Panc1 (cell line): ENCODE results near the gene HDDC2. TPM values are rescaled to one million over a fixed set of nuclear protein-coding genes. Genes with fewer than 3 reads are reported as not detected.

ENCODE experiments used
- ATAC-seq: fragments of 200-7000 bp; cut with Tn5 transposase; 2 replicates; pipeline ENCODE4 v1.9.1; 2020; ENCODE audit warnings: mild to moderate bottlenecking, moderate library complexity
- BruUV-seq: library from RNA; stranded (reverse); fragments of 400-500 nt; replicated peaks from 2 replicates; lab custom pipeline; 2021; lab: Mats Ljungman, UMichigan
- CTCF ChIA-PET: fragments of 300-600 bp; sonication (Branson Sonifier 250); formaldehyde crosslinking; loops from one replicate; lab custom pipeline; 2022; ENCODE audit warnings: antibody characterized with exemption; lab: Charles Lee
- POLR2A ChIA-PET: fragments of 300-600 bp; sonication (Branson Sonifier 250); formaldehyde crosslinking; loops from one replicate; lab custom pipeline; 2022; ENCODE audit warnings: antibody characterized with exemption; lab: Charles Lee
- DNase-seq: peaks from one replicate; pipeline ENCODE4 v3.0.0-alpha.2; 2010; ENCODE audit warnings: low read depth, low spot score
- H3K27ac ChIP-seq: 2 replicates; pipeline ENCODE4 v1.5.1; 2011; ENCODE audit warnings: mild to moderate bottlenecking, low read length, inconsistent platforms
- H3K27me3 ChIP-seq: fragments of 200-500 bp; sonication (Bioruptor generic); 2 replicates; pipeline ENCODE4 v1.6.0; 2014; ENCODE audit warnings: low read length, inconsistent platforms; ENCODE audit not compliant: control insufficient read depth, insufficient read depth
- H3K36me3 ChIP-seq: fragments of 200-500 bp; sonication (Bioruptor generic); 2 replicates; pipeline ENCODE4 v1.5.1; 2014; ENCODE audit warnings: inconsistent platforms, mild to moderate bottlenecking, low read length, moderate library complexity; ENCODE audit not compliant: control insufficient read depth, insufficient read depth
- H3K4me1 ChIP-seq: 2 replicates; pipeline ENCODE4 v1.5.1; 2011; ENCODE audit warnings: inconsistent platforms, mild to moderate bottlenecking, low read length, moderate library complexity; ENCODE audit not compliant: control insufficient read depth, insufficient read depth
- H3K4me3 ChIP-seq, 2 experiments: 2 replicates each; pipeline ENCODE4 v1.5.1; 2011 to 2012; ENCODE audit warnings: low read depth in 2 of 2, low read length in 2 of 2, mild to moderate bottlenecking in 2 of 2, inconsistent platforms in 1 of 2, moderate library complexity in 1 of 2
- H3K9me3 ChIP-seq: fragments of 200-500 bp; sonication (Bioruptor generic); 2 replicates; pipeline ENCODE4 v1.5.1; 2014; ENCODE audit warnings: low read depth, mild to moderate bottlenecking, inconsistent platforms, low read length, moderate library complexity; ENCODE audit not compliant: control insufficient read depth, insufficient read depth
- CTCF ChIP-seq: fragments of 450-650 bp; IDR thresholded peaks from 2 replicates; pipeline ENCODE4 v1.5.1; 2017; ENCODE audit warnings: mild to moderate bottlenecking
- POLR2AphosphoS5 ChIP-seq: IDR thresholded peaks from 2 replicates; pipeline ENCODE4 v1.6.1; 2012; ENCODE audit warnings: mild to moderate bottlenecking, low read depth, low read length, moderate library complexity
- REST ChIP-seq, 2 experiments: IDR thresholded peaks; 2 replicates each; pipeline ENCODE4 v1.6.1; 2011 to 2012; ENCODE audit warnings: low read depth in 2 of 2, control low read depth in 1 of 2, low read length in 1 of 2, mild to moderate bottlenecking in 1 of 2, moderate library complexity in 1 of 2; ENCODE audit not compliant: insufficient read depth in 1 of 2
- SIN3A ChIP-seq: IDR thresholded peaks from 2 replicates; pipeline ENCODE4 v1.6.1; 2012; ENCODE audit warnings: low read depth, mild to moderate bottlenecking, low read length, moderate library complexity, borderline replicate concordance; ENCODE audit not compliant: insufficient read depth
- TCF7L2 ChIP-seq: IDR thresholded peaks from 2 replicates; pipeline ENCODE4 v1.6.1; 2011; ENCODE audit warnings: mild to moderate bottlenecking, low read depth, low read length, inconsistent platforms
- in situ Hi-C: cut with HindIII; loops from 2 replicates; pipeline ENCODE4 v1.10.0; 2016; ENCODE audit warnings: low sequenced_read_pairs, low pct_unique_long_range_greater_than_20kb
- intact Hi-C: fragments of 100-400 bp; cut with micrococcal nuclease; formaldehyde crosslinking; loops from one replicate; pipeline ENCODE4 v1.10.0; 2022; ENCODE audit not compliant: unreplicated experiment
- total RNA-seq: library from RNA; stranded (reverse); gene quantifications from one replicate; pipeline ENCODE4 v1.2.1, GENCODE V29; 2021; ENCODE audit not compliant: unreplicated experiment

HDDC2 gene
- total RNA-seq, 1 experiment from 2014 or later = 88.8 TPM

- ATAC-seq (0 out of 2 replicates have a peak, but pooled peaks have one; percentile 36), DNase-seq (no peak)
- ChIA-PET CTCF (interaction anchor here (0.6 kb wide), 1 partner anchor 1841 kb away, joined by 4 read pairs; no protein-coding TSS in a partner anchor), POLR2A (no interaction called here)
- Histone ChIP-seq H3K27me3 (no peaks in the 10 kb centered on the region), H3K27ac (no peak overlapping the region), H3K36me3 (no peaks in the 10 kb centered on the region), H3K9me3 (no peaks in the 10 kb centered on the region), H3K4me1 (no peaks in the 10 kb centered on the region), H3K4me3 (no peak overlapping the region)
- TF ChIP-seq SIN3A (no peak), POLR2AphosphoS5 (no peak), TCF7L2 (no peak), CTCF (no peak), REST (IDR thresholded peaks at IDR 0.05; ENCODE audit: insufficient read depth in 1 of 2, low read depth in 2 of 2, low read length in 1 of 2) (no peak)
- in situ Hi-C loops = no loop called here
- intact Hi-C loops = no loop called here
- BruUV-seq = no TSS peak
These were observed 33.8 kb downstream of the HDDC2 start for GRCh38 chr6:125267806-125268523.

- H3K4me1 ChIP-seq = no peaks in the 10 kb centered on the region
- intact Hi-C loops (no loop called here), in situ Hi-C loops (no loop called here)
- no peaks in the 10 kb centered on the region for H3K36me3 ChIP-seq
- ChIA-PET CTCF (no interaction called here), POLR2A (no interaction called here)
- ATAC-seq (no peak), DNase-seq (no peak)
- H3K27ac ChIP-seq = no peak overlapping the region
- BruUV-seq = no TSS peak
- no peaks in the 10 kb centered on the region for H3K27me3 ChIP-seq
- TF ChIP-seq REST (IDR thresholded peaks at IDR 0.05; ENCODE audit: insufficient read depth in 1 of 2, low read depth in 2 of 2, low read length in 1 of 2) (no peak), CTCF (no peak)
- no peak overlapping the region for H3K4me3 ChIP-seq
- H3K9me3 ChIP-seq = no peaks in the 10 kb centered on the region
These were observed 37.3 kb downstream of the HDDC2 start for GRCh38 chr6:125264476-125264875.
